K562 (cell line): ENCODE data around the gene CDC14B. TPM values are rescaled to one million over a fixed set of nuclear protein-coding genes. Genes with fewer than 3 reads are reported as not detected.

Experiments
- ATAC-seq: fragments of 200-7000 bp; cut with Tn5 transposase; 3 replicates; pipeline ENCODE4 v1.9.1; 2020; ENCODE audit warnings: moderate library complexity
- BruUV-seq: library from RNA; stranded (reverse); fragments of 400-500 nt; replicated peaks from 2 replicates; lab custom pipeline; 2021; lab: Mats Ljungman, UMichigan
- CTCF ChIA-PET: fragments of 300-600 bp; formaldehyde crosslinking; extraction: SDS; loops from one replicate; lab custom pipeline; 2021; ENCODE audit warnings: low intra/inter-chr PET ratio; lab: Yijun Ruan, JAX
- POLR2A ChIA-PET: fragments of 300-600, 350-650 bp; sonication (Branson Sonifier 250); formaldehyde crosslinking; extraction: SDS; loops from one replicate; lab custom pipeline; 2021; ENCODE audit warnings: antibody characterized with exemption, inconsistent platforms; lab: Yijun Ruan, JAX
- DNase-seq, 4 experiments: peaks; one replicate each; pipeline versions ENCODE4 v3.0.0 to v3.0.0-alpha.2; 2011 to 2018; ENCODE audit warnings: low spot score in 3 of 4, mixed read lengths in 3 of 4; ENCODE audit errors: extremely low read depth in 1 of 4
- FAIRE-seq: peaks from 2 replicates; lab custom pipeline; 2011; peaks lifted over from hg19 to GRCh38; lab: Jason Lieb, UNC
- H2AFZ ChIP-seq: 2 replicates; pipeline ENCODE4 v1.6.0; 2011; ENCODE audit warnings: low read depth, low read length, control low read depth, inconsistent platforms
- H3K27ac ChIP-seq: fragments of 200-600 bp; 3 replicates; pipeline ENCODE4 v1.8.0; 2011; ENCODE audit warnings: low read depth, mild to moderate bottlenecking, control low read depth, inconsistent platforms, low read length, moderate library complexity, mixed read lengths; ENCODE audit errors: extremely low read depth
- H3K27me3 ChIP-seq, 2 experiments: fragments of 300-600 bp in 1 of 2; 2 replicates in 1 of 2; 3 replicates in 1 of 2; pipeline versions ENCODE4 v1.6.0 to v1.8.0; 2011; ENCODE audit warnings: inconsistent platforms in 2 of 2, low read length in 2 of 2, mild to moderate bottlenecking in 1 of 2, mixed read lengths in 1 of 2, moderate library complexity in 1 of 2; ENCODE audit not compliant: control insufficient read depth in 2 of 2, insufficient read depth in 2 of 2
- H3K36me3 ChIP-seq: fragments of 300-600 bp; 3 replicates; pipeline ENCODE4 v1.8.0; 2011; ENCODE audit warnings: mild to moderate bottlenecking, low read length, inconsistent platforms; ENCODE audit not compliant: control insufficient read depth, insufficient read depth
- H3K4me1 ChIP-seq, 2 experiments: fragments of 200-600 bp in 1 of 2; replicated peaks in 1 of 2; 2 replicates in 1 of 2; 3 replicates in 1 of 2; pipeline versions ENCODE4 v1.5.1 to v1.8.0; 2011; ENCODE audit warnings: inconsistent platforms in 2 of 2, low read length in 2 of 2, mild to moderate bottlenecking in 1 of 2, mixed read lengths in 1 of 2, moderate library complexity in 1 of 2; ENCODE audit not compliant: control insufficient read depth in 2 of 2, insufficient read depth in 2 of 2
- H3K4me2 ChIP-seq: 2 replicates; pipeline ENCODE4 v1.6.1; 2011; ENCODE audit warnings: low read length, control low read depth, inconsistent platforms, mixed read lengths; ENCODE audit not compliant: insufficient read depth
- H3K4me3 ChIP-seq: fragments of 200-600 bp; sonication (generic), shearing (Covaris generic); 2 replicates; pipeline ENCODE4 v1.5.1; 2016; ENCODE audit warnings: control low read depth, inconsistent platforms
- H3K79me2 ChIP-seq: fragments of 200-600 bp; 3 replicates; pipeline ENCODE4 v1.8.0; 2011; ENCODE audit warnings: low read length, inconsistent platforms; ENCODE audit not compliant: control insufficient read depth, insufficient read depth
- H3K9ac ChIP-seq, 2 experiments: 2 replicates each; pipeline versions ENCODE4 v1.6.0 to v1.6.1; 2011; ENCODE audit warnings: low read depth in 2 of 2, low read length in 2 of 2, control low read depth in 1 of 2, inconsistent platforms in 1 of 2, mild to moderate bottlenecking in 1 of 2, mixed read lengths in 1 of 2; ENCODE audit not compliant: insufficient read depth in 1 of 2
- H3K9me1 ChIP-seq: one replicate; pipeline ENCODE4 v1.6.0; 2011; ENCODE audit warnings: inconsistent platforms, mild to moderate bottlenecking, low read length, moderate library complexity; ENCODE audit not compliant: control insufficient read depth, insufficient read depth
- H3K9me3 ChIP-seq: replicated peaks from 2 replicates; pipeline ENCODE4 v1.5.1; 2011; ENCODE audit warnings: low read depth, low read length, inconsistent platforms; ENCODE audit not compliant: control insufficient read depth, insufficient read depth
- H4K20me1 ChIP-seq: replicated peaks from 2 replicates; pipeline ENCODE4 v1.6.1; 2011; ENCODE audit warnings: low read length, inconsistent platforms, mixed read lengths; ENCODE audit not compliant: control insufficient read depth, insufficient read depth
- EWSR1 ChIP-seq: fragments of 450-650 bp; IDR thresholded peaks from 2 replicates; pipeline ENCODE4 v1.6.1; 2018; ENCODE audit warnings: borderline replicate concordance, mild to moderate bottlenecking, low read depth, moderate library complexity; ENCODE audit not compliant: partially characterized antibody
- MEIS2 ChIP-seq: fragments of 450-650 bp; IDR thresholded peaks from 2 replicates; pipeline ENCODE4 v1.6.1; 2014; ENCODE audit warnings: mild to moderate bottlenecking; ENCODE audit not compliant: partially characterized antibody
- WGBS: fragments of 100-300 bp; shearing (Covaris generic); methylation state at CpG from one replicate; pipeline ENCODE4 v1.1.6; 2016; ENCODE audit warnings: low coverage, mixed read lengths; ENCODE audit not compliant: insufficient coverage; ENCODE audit errors: missing lambda C conversion rate; 5-methylcytosine and 5-hydroxymethylcytosine counted together
- in situ Hi-C: fragments of 300-500 bp; cut with MboI; formaldehyde crosslinking; loops from 4 replicates; pipeline ENCODE4 v1.15.0; 2018; ENCODE audit warnings: inconsistent platforms, mixed read lengths
- intact Hi-C: fragments of 100-400 bp; cut with micrococcal nuclease; formaldehyde crosslinking; loops from 2 replicates; pipeline ENCODE4 v1.14.2; 2022
- polyA plus RNA-seq, 8 experiments: library from polyadenylated mRNA; depleted of rRNA in 4 of 8; stranded (reverse) in 5 of 8; unstranded in 3 of 8; fragments of >200 nt; fragmentation: Nextera tagmentation in 2 of 8; fragmentation: Illumina TruSeq in 1 of 8; extraction: Ambion mirVana in 2 of 8; extraction: Trizol in 1 of 8; gene quantifications; 2 replicates each; pipeline versions ENCODE4 v1.2.1 to v1.2.3, GENCODE V29; 2011 to 2014; ENCODE audit warnings: inconsistent platforms in 1 of 8, missing spikeins in 1 of 8
- total RNA-seq, 7 experiments: library from RNA; depleted of rRNA in 6 of 7; stranded (reverse); fragments of >200 nt in 6 of 7; fragmentation: Illumina TruSeq in 2 of 7; extraction: Trizol in 2 of 7; gene quantifications; 2 replicates each; pipeline versions ENCODE4 v1.2.1 to v1.2.3, GENCODE V29; 2011 to 2021; ENCODE audit warnings: low replicate concordance in 1 of 7
- TF ChIP-seq, protein P1 (sequence below): fragments of 450-650 bp; IDR thresholded peaks from 2 replicates; pipeline ENCODE4 v1.6.1; 2016
- TF ChIP-seq, protein P2 (sequence below), 2 experiments: fragments of 450-650 bp; IDR thresholded peaks; 2 replicates each; pipeline ENCODE4 v1.6.1; 2016

Gene CDC14B
- total and polyA plus RNA-seq, 9 of the 15 experiments (the other 6 are each of a cell fraction or from before 2014, with no cell fraction given): 1.4 to 6.0 (median 3.8) TPM

DNA sequence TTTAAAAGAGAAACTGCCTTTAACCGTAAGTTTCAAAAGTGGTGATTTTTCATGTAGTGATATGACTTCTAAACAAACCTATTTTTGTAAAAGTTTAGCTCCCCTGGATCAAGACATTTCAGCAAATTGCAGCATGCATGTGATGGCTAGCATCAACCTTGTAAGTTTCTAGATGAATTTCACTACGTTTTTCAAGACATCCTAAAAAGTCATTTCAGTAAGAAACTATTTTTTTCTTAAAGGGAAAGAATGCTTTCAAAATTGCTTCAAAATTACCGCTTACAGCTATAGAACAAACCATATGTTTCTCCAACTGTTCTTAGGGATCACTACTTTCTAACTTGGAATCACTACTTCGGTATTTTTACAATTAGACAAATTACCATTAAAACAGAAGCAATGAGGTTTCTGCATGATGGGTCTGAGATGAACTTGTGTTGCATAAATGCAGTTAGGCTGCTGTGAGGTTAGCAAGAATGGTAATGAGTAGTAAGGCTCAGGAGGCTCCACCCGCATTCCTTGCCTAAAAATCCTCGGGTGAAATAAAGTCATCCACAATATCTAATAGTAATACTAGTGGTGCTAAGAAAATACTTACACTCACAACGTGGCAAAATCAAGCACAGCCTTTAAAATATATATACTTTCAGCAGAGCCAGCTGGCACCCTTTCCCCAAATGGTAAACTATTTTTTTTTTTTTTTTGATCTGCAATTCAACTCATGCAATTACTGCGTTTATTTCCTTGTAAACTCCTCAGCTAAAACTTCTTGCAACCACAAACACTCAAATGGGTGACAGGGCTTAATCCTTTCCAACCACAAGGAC is 53.8 kb downstream of the CDC14B start:
- intact Hi-C loops (loop anchor here (2.0 kb wide), 1 partner anchor 123 kb away; no protein-coding TSS in a partner anchor), in situ Hi-C loops (no loop called here)
- Histone ChIP-seq H3K79me2 (no peaks in the 10 kb centered on the region), H4K20me1 (no peaks in the 10 kb centered on the region), H3K27ac (no peak overlapping the region), H2AFZ (peak overlapping the region; percentile 89; the same call in 1 of the 2 replicates), H3K9ac (peak overlapping the region in 1 of 2 experiments; percentile 88; a peak in 1 of 4 replicates), H3K4me1 (peaks cover 2 to 12% of the 10 kb centered on the region in 2 experiments; a peak in 2 of 5 replicates), H3K27me3 (peaks cover 0 to 4% of the 10 kb centered on the region in 2 experiments; a peak in 2 of 5 replicates), H3K4me3 (peak overlapping the region; percentile 45), H3K4me2 (peak overlapping the region; percentile 61), H3K36me3 (no peaks in the 10 kb centered on the region), H3K9me3 (no peaks in the 10 kb centered on the region), H3K9me1 (no peaks in the 10 kb centered on the region)
- CTCF ChIA-PET: no interaction called here
- BruUV-seq: no TSS peak
- FAIRE-seq (no peak), DNase-seq (no peak), ATAC-seq (no peak)
- 17% methylated on average over 8 of the region's 8 CpGs for WGBS
- TF ChIP-seq MEIS2 (peak; percentile 60), EWSR1 (no peak)
- TF ChIP-seq, protein P1, sequence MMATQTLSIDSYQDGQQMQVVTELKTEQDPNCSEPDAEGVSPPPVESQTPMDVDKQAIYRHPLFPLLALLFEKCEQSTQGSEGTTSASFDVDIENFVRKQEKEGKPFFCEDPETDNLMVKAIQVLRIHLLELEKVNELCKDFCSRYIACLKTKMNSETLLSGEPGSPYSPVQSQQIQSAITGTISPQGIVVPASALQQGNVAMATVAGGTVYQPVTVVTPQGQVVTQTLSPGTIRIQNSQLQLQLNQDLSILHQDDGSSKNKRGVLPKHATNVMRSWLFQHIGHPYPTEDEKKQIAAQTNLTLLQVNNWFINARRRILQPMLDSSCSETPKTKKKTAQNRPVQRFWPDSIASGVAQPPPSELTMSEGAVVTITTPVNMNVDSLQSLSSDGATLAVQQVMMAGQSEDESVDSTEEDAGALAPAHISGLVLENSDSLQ: peak; percentile 24; the same call in 1 of the 2 replicates
- TF ChIP-seq, protein P2, sequence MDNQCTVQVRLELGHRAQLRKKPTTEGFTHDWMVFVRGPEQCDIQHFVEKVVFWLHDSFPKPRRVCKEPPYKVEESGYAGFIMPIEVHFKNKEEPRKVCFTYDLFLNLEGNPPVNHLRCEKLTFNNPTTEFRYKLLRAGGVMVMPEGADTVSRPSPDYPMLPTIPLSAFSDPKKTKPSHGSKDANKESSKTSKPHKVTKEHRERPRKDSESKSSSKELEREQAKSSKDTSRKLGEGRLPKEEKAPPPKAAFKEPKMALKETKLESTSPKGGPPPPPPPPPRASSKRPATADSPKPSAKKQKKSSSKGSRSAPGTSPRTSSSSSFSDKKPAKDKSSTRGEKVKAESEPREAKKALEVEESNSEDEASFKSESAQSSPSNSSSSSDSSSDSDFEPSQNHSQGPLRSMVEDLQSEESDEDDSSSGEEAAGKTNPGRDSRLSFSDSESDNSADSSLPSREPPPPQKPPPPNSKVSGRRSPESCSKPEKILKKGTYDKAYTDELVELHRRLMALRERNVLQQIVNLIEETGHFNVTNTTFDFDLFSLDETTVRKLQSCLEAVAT (IDR thresholded peaks at IDR 0.05): peak in 1 of 2 experiments; percentile 72; a peak in 1 of 4 replicates
- POLR2A ChIA-PET: interaction anchor here (0.5 to 0.8 kb wide), 4 partner anchors 46 to 145 kb away, joined by 3 to 4 read pairs (median 3); partner anchors contain the start of gene PRXL2C
